GM19467 (cell line): ENCODE results near the gene MGAT5.

Experiments used
- ATAC-seq: cut with Tn5 transposase; IDR thresholded peaks from one replicate; pipeline ENCODE4 v1.9.1; 2021; ENCODE audit warnings: mild to moderate bottlenecking, moderate library complexity; ENCODE audit not compliant: unreplicated experiment

MGAT5 gene

GRCh38 chr2:134230885-134231284 lies 23.0 kb upstream of the MGAT5 start:
- no peak for ATAC-seq

- no peak for ATAC-seq
These were observed 22.4 kb upstream of the MGAT5 start for GRCh38 chr2:134231301-134231964.

GRCh38 chr2:134231965-134232340 lies 21.9 kb upstream of the MGAT5 start:
- ATAC-seq: no peak

GRCh38 chr2:134232461-134232860 lies 21.4 kb upstream of the MGAT5 start:
- ATAC-seq: no peak

GRCh38 chr2:134232868-134233727 lies 20.8 kb upstream of the MGAT5 start:
- ATAC-seq: peak; percentile 29

GRCh38 chr2:134233728-134234136 lies 20.1 kb upstream of the MGAT5 start:
- peak; percentile 48 for ATAC-seq

- no peak for ATAC-seq
These were observed 19.3 kb upstream of the MGAT5 start for GRCh38 chr2:134234535-134234934.

GRCh38 chr2:134235510-134236144 lies 18.2 kb upstream of the MGAT5 start:
- ATAC-seq: no peak

- ATAC-seq: no peak
These were observed 15.5 kb upstream of the MGAT5 start for GRCh38 chr2:134238371-134238770.

- ATAC-seq: no peak
These were observed 13.8 kb upstream of the MGAT5 start for GRCh38 chr2:134240061-134240460.

GRCh38 chr2:134241911-134242310 lies 12.0 kb upstream of the MGAT5 start:
- ATAC-seq: no peak

GRCh38 chr2:134243244-134243643 lies 10.6 kb upstream of the MGAT5 start:
- no peak for ATAC-seq

GRCh38 chr2:134244086-134244485 lies 9.8 kb upstream of the MGAT5 start:
- ATAC-seq: no peak

GRCh38 chr2:134244587-134244986 lies 9.3 kb upstream of the MGAT5 start:
- ATAC-seq: no peak

- ATAC-seq: no peak
These were observed 8.4 kb upstream of the MGAT5 start for GRCh38 chr2:134245340-134245984.

- ATAC-seq: no peak
These were observed 7.6 kb upstream of the MGAT5 start for GRCh38 chr2:134246154-134246874.

GRCh38 chr2:134247679-134248078 lies 6.2 kb upstream of the MGAT5 start:
- ATAC-seq: no peak

GRCh38 chr2:134248913-134249312 lies 5.0 kb upstream of the MGAT5 start:
- no peak for ATAC-seq

- no peak for ATAC-seq
These were observed 4.1 kb upstream of the MGAT5 start for GRCh38 chr2:134249755-134250154.

GRCh38 chr2:134250840-134251461 lies 2.9 kb upstream of the MGAT5 start:
- no peak for ATAC-seq
